K562 (cell line): Measurements from ENCODE around the gene LDLRAD3. TPM values are rescaled to one million over a fixed set of nuclear protein-coding genes. Genes with fewer than 3 reads are reported as not detected.

Experiments used
- ATAC-seq: fragments of 200-7000 bp; cut with Tn5 transposase; 3 replicates; pipeline ENCODE4 v1.9.1; 2020; ENCODE audit warnings: moderate library complexity
- BruUV-seq: library from RNA; stranded (reverse); fragments of 400-500 nt; replicated peaks from 2 replicates; lab custom pipeline; 2021; lab: Mats Ljungman, UMichigan
- CTCF ChIA-PET: fragments of 300-600 bp; formaldehyde crosslinking; extraction: SDS; loops from one replicate; lab custom pipeline; 2021; ENCODE audit warnings: low intra/inter-chr PET ratio; lab: Yijun Ruan, JAX
- POLR2A ChIA-PET: fragments of 300-600, 350-650 bp; sonication (Branson Sonifier 250); formaldehyde crosslinking; extraction: SDS; loops from one replicate; lab custom pipeline; 2021; ENCODE audit warnings: antibody characterized with exemption, inconsistent platforms; lab: Yijun Ruan, JAX
- DNase-seq, 4 experiments: peaks; one replicate each; pipeline versions ENCODE4 v3.0.0 to v3.0.0-alpha.2; 2011 to 2018; ENCODE audit warnings: low spot score in 3 of 4, mixed read lengths in 3 of 4; ENCODE audit errors: extremely low read depth in 1 of 4
- FAIRE-seq: peaks from 2 replicates; lab custom pipeline; 2011; peaks lifted over from hg19 to GRCh38; lab: Jason Lieb, UNC
- H2AFZ ChIP-seq: 2 replicates; pipeline ENCODE4 v1.6.0; 2011; ENCODE audit warnings: low read depth, low read length, control low read depth, inconsistent platforms
- H3K27ac ChIP-seq: fragments of 200-600 bp; 3 replicates; pipeline ENCODE4 v1.8.0; 2011; ENCODE audit warnings: low read depth, mild to moderate bottlenecking, control low read depth, inconsistent platforms, low read length, moderate library complexity, mixed read lengths; ENCODE audit errors: extremely low read depth
- H3K27me3 ChIP-seq, 2 experiments: fragments of 300-600 bp in 1 of 2; 2 replicates in 1 of 2; 3 replicates in 1 of 2; pipeline versions ENCODE4 v1.6.0 to v1.8.0; 2011; ENCODE audit warnings: inconsistent platforms in 2 of 2, low read length in 2 of 2, mild to moderate bottlenecking in 1 of 2, mixed read lengths in 1 of 2, moderate library complexity in 1 of 2; ENCODE audit not compliant: control insufficient read depth in 2 of 2, insufficient read depth in 2 of 2
- H3K36me3 ChIP-seq: fragments of 300-600 bp; 3 replicates; pipeline ENCODE4 v1.8.0; 2011; ENCODE audit warnings: mild to moderate bottlenecking, low read length, inconsistent platforms; ENCODE audit not compliant: control insufficient read depth, insufficient read depth
- H3K4me1 ChIP-seq, 2 experiments: fragments of 200-600 bp in 1 of 2; replicated peaks in 1 of 2; 2 replicates in 1 of 2; 3 replicates in 1 of 2; pipeline versions ENCODE4 v1.5.1 to v1.8.0; 2011; ENCODE audit warnings: inconsistent platforms in 2 of 2, low read length in 2 of 2, mild to moderate bottlenecking in 1 of 2, mixed read lengths in 1 of 2, moderate library complexity in 1 of 2; ENCODE audit not compliant: control insufficient read depth in 2 of 2, insufficient read depth in 2 of 2
- H3K4me2 ChIP-seq: 2 replicates; pipeline ENCODE4 v1.6.1; 2011; ENCODE audit warnings: low read length, control low read depth, inconsistent platforms, mixed read lengths; ENCODE audit not compliant: insufficient read depth
- H3K4me3 ChIP-seq: fragments of 200-600 bp; sonication (generic), shearing (Covaris generic); 2 replicates; pipeline ENCODE4 v1.5.1; 2016; ENCODE audit warnings: control low read depth, inconsistent platforms
- H3K79me2 ChIP-seq: fragments of 200-600 bp; 3 replicates; pipeline ENCODE4 v1.8.0; 2011; ENCODE audit warnings: low read length, inconsistent platforms; ENCODE audit not compliant: control insufficient read depth, insufficient read depth
- H3K9ac ChIP-seq, 2 experiments: 2 replicates each; pipeline versions ENCODE4 v1.6.0 to v1.6.1; 2011; ENCODE audit warnings: low read depth in 2 of 2, low read length in 2 of 2, control low read depth in 1 of 2, inconsistent platforms in 1 of 2, mild to moderate bottlenecking in 1 of 2, mixed read lengths in 1 of 2; ENCODE audit not compliant: insufficient read depth in 1 of 2
- H3K9me1 ChIP-seq: one replicate; pipeline ENCODE4 v1.6.0; 2011; ENCODE audit warnings: inconsistent platforms, mild to moderate bottlenecking, low read length, moderate library complexity; ENCODE audit not compliant: control insufficient read depth, insufficient read depth
- H3K9me3 ChIP-seq: replicated peaks from 2 replicates; pipeline ENCODE4 v1.5.1; 2011; ENCODE audit warnings: low read depth, low read length, inconsistent platforms; ENCODE audit not compliant: control insufficient read depth, insufficient read depth
- H4K20me1 ChIP-seq: replicated peaks from 2 replicates; pipeline ENCODE4 v1.6.1; 2011; ENCODE audit warnings: low read length, inconsistent platforms, mixed read lengths; ENCODE audit not compliant: control insufficient read depth, insufficient read depth
- BCL6 ChIP-seq: fragments of 250-450 bp; sonication (Bioruptor Pico); IDR thresholded peaks from 2 replicates; pipeline ENCODE4 v1.4.0; 2020
- BDP1 ChIP-seq: IDR thresholded peaks from 3 replicates; pipeline ENCODE4 v1.6.1; 2011; ENCODE audit not compliant: insufficient read length, insufficient read depth
- NCOA4 ChIP-seq: fragments of 450-650 bp; IDR thresholded peaks from 2 replicates; pipeline ENCODE4 v1.6.1; 2018; ENCODE audit warnings: mild to moderate bottlenecking; ENCODE audit not compliant: partially characterized antibody
- ZNF24 ChIP-seq: fragments of 450-650 bp; IDR thresholded peaks from 2 replicates; pipeline ENCODE4 v1.6.1; 2016
- WGBS: fragments of 100-300 bp; shearing (Covaris generic); methylation state at CpG from one replicate; pipeline ENCODE4 v1.1.6; 2016; ENCODE audit warnings: low coverage, mixed read lengths; ENCODE audit not compliant: insufficient coverage; ENCODE audit errors: missing lambda C conversion rate; 5-methylcytosine and 5-hydroxymethylcytosine counted together
- in situ Hi-C: fragments of 300-500 bp; cut with MboI; formaldehyde crosslinking; loops from 4 replicates; pipeline ENCODE4 v1.15.0; 2018; ENCODE audit warnings: inconsistent platforms, mixed read lengths
- intact Hi-C: fragments of 100-400 bp; cut with micrococcal nuclease; formaldehyde crosslinking; loops from 2 replicates; pipeline ENCODE4 v1.14.2; 2022
- polyA plus RNA-seq, 8 experiments: library from polyadenylated mRNA; depleted of rRNA in 4 of 8; stranded (reverse) in 5 of 8; unstranded in 3 of 8; fragments of >200 nt; fragmentation: Nextera tagmentation in 2 of 8; fragmentation: Illumina TruSeq in 1 of 8; extraction: Ambion mirVana in 2 of 8; extraction: Trizol in 1 of 8; gene quantifications; 2 replicates each; pipeline versions ENCODE4 v1.2.1 to v1.2.3, GENCODE V29; 2011 to 2014; ENCODE audit warnings: inconsistent platforms in 1 of 8, missing spikeins in 1 of 8
- total RNA-seq, 7 experiments: library from RNA; depleted of rRNA in 6 of 7; stranded (reverse); fragments of >200 nt in 6 of 7; fragmentation: Illumina TruSeq in 2 of 7; extraction: Trizol in 2 of 7; gene quantifications; 2 replicates each; pipeline versions ENCODE4 v1.2.1 to v1.2.3, GENCODE V29; 2011 to 2021; ENCODE audit warnings: low replicate concordance in 1 of 7
- TF ChIP-seq, protein P1 (sequence below), 2 experiments: fragments of 200-800 bp in 1 of 2; sonication (Bioruptor generic) in 1 of 2; sonication (generic) in 1 of 2; formaldehyde crosslinking in 1 of 2; IDR thresholded peaks in 1 of 2; conservative IDR thresholded peaks in 1 of 2; 2 replicates each; pipeline versions ENCODE4 v1.5.0 to v1.6.1; 2016 to 2020; ENCODE audit warnings: missing compliant biosample characterization in 1 of 2, missing genetic modification characterization in 1 of 2, missing genetic modification reagents in 1 of 2
- TF ChIP-seq, protein P2 (sequence below): fragments of 250-450 bp; sonication (Bioruptor Pico); IDR thresholded peaks from 2 replicates; pipeline ENCODE4 v1.4.0; 2020; ENCODE audit warnings: mild to moderate bottlenecking, moderate library complexity

The LDLRAD3 gene
- total and polyA plus RNA-seq, 9 of the 15 experiments (the other 6 are each of a cell fraction or from before 2014, with no cell fraction given): 0.73 to 7.2 (median 3.5) TPM

DNA sequence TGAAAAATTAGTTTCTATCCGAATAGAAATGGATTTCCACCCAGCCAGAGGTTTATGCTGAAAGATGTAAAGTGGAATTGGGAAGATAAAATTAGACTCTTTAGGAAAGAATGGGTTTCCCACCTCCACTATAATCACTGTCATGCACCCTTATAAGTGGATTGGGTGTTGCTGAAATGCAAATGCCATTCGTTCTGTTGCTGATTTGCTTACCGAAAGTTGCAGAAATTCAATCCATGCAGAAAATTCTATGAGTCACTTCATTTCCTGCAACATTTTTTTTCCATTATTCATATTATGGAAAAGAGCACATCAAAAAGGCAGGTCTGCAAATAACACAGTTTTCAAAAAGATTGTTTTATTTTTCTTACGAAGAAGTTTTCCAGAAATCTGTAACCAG is 65.6 kb downstream of the LDLRAD3 start:
- in situ Hi-C loops: no loop called here
- no peak overlapping the region for H2AFZ ChIP-seq
- no peak overlapping the region for H3K9ac ChIP-seq
- 2% methylated on average over 4 of the region's 4 CpGs for WGBS
- DNase-seq (no peak), FAIRE-seq (no peak), ATAC-seq (no peak)
- no peak overlapping the region for H3K27ac ChIP-seq
- no peaks in the 10 kb centered on the region for H3K36me3 ChIP-seq
- H3K4me1 ChIP-seq: no peaks in the 10 kb centered on the region
- ChIA-PET CTCF (no interaction called here), POLR2A (no interaction called here)
- intact Hi-C loops: no loop called here
- no peaks in the 10 kb centered on the region for H3K79me2 ChIP-seq
- no peaks in the 10 kb centered on the region for H3K9me1 ChIP-seq
- H3K4me2 ChIP-seq: no peak overlapping the region
- BruUV-seq: no TSS peak
- H3K4me3 ChIP-seq: no peak overlapping the region
- H4K20me1 ChIP-seq: no peaks in the 10 kb centered on the region
- TF ChIP-seq BDP1 (no peak), NCOA4 (no peak), BCL6 (no peak), ZNF24 (no peak)
- TF ChIP-seq, protein P1, sequence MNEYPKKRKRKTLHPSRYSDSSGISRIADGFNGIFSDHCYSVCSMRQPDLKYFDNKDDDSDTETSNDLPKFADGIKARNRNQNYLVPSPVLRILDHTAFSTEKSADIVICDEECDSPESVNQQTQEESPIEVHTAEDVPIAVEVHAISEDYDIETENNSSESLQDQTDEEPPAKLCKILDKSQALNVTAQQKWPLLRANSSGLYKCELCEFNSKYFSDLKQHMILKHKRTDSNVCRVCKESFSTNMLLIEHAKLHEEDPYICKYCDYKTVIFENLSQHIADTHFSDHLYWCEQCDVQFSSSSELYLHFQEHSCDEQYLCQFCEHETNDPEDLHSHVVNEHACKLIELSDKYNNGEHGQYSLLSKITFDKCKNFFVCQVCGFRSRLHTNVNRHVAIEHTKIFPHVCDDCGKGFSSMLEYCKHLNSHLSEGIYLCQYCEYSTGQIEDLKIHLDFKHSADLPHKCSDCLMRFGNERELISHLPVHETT (CRISPR knock-in tag; conservative IDR thresholded peaks at IDR 0.05 in 1 of 2, IDR thresholded peaks at IDR 0.05 in 1 of 2): no peak
- TF ChIP-seq, protein P2, sequence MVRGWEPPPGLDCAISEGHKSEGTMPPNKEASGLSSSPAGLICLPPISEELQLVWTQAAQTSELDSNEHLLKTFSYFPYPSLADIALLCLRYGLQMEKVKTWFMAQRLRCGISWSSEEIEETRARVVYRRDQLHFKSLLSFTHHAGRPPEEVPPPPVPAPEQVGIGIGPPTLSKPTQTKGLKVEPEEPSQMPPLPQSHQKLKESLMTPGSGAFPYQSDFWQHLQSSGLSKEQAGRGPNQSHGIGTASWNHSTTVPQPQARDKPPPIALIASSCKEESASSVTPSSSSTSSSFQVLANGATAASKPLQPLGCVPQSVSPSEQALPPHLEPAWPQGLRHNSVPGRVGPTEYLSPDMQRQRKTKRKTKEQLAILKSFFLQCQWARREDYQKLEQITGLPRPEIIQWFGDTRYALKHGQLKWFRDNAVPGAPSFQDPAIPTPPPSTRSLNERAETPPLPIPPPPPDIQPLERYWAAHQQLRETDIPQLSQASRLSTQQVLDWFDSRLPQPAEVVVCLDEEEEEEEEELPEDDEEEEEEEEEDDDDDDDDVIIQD: no peak
- peaks cover 2 to 11% of the 10 kb centered on the region in 2 experiments; a peak in 1 of 5 replicates for H3K27me3 ChIP-seq
- H3K9me3 ChIP-seq: no peaks in the 10 kb centered on the region
